Measurements from ENCODE around the gene MRPL36. TPM values are rescaled to one million over a fixed set of nuclear protein-coding genes. Genes with fewer than 3 reads are reported as not detected.

The MRPL36 gene
- total RNA-seq, 1 donor from 2014 or later = 38.0 TPM

DNA sequence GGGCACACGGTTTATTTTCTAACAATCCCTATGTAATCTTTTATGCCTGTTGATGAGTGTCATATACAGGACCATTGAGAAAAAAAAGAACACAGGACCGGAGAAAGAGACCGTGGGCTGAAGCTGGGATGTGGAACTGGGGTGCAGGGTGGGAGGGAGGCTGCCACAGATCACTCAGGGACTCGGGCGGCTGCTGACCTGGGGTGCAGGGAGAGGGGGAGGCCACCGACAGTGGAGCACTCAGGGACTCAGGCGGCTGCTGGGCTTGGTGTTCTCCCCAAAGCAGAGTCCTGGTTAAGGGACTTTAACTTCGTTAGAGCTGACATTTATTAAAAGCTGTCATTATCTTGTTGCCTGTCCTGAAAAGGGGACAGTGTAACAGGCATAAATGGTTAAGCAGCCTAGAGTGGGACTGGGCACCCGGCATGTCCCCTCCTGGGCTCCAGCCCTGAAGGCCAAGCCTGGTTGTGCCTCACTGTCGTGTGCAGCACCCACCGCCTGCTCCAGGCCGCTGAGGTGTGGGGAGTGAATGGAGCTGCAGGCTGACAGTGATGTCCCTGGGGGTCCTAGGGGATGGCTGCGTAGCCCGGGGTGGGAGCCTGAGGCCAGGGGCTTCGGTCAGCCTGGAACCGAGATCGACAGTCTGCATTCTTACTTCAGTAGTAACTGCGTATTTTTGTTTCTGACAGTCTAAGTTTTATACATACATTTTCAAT lies 15.6 kb upstream of the MRPL36 start:
- Mint-ChIP-seq H3K27ac (no peak overlapping the region), H3K4me3 (no peak overlapping the region), H3K36me3 (peaks cover 74% of the 10 kb centered on the region), H3K4me1 (no peaks in the 10 kb centered on the region), H3K27me3 (ENCODE audit: low read depth) (no peaks in the 10 kb centered on the region), H3K9me3 (peaks cover 15% of the 10 kb centered on the region)
- TF ChIP-seq, protein P1, sequence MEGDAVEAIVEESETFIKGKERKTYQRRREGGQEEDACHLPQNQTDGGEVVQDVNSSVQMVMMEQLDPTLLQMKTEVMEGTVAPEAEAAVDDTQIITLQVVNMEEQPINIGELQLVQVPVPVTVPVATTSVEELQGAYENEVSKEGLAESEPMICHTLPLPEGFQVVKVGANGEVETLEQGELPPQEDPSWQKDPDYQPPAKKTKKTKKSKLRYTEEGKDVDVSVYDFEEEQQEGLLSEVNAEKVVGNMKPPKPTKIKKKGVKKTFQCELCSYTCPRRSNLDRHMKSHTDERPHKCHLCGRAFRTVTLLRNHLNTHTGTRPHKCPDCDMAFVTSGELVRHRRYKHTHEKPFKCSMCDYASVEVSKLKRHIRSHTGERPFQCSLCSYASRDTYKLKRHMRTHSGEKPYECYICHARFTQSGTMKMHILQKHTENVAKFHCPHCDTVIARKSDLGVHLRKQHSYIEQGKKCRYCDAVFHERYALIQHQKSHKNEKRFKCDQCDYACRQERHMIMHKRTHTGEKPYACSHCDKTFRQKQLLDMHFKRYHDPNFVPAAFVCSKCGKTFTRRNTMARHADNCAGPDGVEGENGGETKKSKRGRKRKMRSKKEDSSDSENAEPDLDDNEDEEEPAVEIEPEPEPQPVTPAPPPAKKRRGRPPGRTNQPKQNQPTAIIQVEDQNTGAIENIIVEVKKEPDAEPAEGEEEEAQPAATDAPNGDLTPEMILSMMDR (IDR thresholded peaks at IDR 0.05; ENCODE audit: unreplicated experiment) = no peak
- DNase-seq (ENCODE audit: low spot score in 2 of 2, unreplicated experiment in 2 of 2) = no peak

GRCh38 chr5:1814183-1815020 lies 14.8 kb upstream of the MRPL36 start:
- H3K4me1 Mint-ChIP-seq = no peaks in the 10 kb centered on the region
- H3K4me3 Mint-ChIP-seq = no peak overlapping the region
- H3K27ac Mint-ChIP-seq = no peak overlapping the region
- H3K27me3 Mint-ChIP-seq (ENCODE audit: low read depth) = no peaks in the 10 kb centered on the region
- no peak for DNase-seq (ENCODE audit: low spot score in 2 of 2, unreplicated experiment in 2 of 2)
- TF ChIP-seq, protein P1 (IDR thresholded peaks at IDR 0.05; ENCODE audit: unreplicated experiment) = no peak
- H3K9me3 Mint-ChIP-seq = peaks cover 14% of the 10 kb centered on the region
- peaks cover 66% of the 10 kb centered on the region for H3K36me3 Mint-ChIP-seq

DNA sequence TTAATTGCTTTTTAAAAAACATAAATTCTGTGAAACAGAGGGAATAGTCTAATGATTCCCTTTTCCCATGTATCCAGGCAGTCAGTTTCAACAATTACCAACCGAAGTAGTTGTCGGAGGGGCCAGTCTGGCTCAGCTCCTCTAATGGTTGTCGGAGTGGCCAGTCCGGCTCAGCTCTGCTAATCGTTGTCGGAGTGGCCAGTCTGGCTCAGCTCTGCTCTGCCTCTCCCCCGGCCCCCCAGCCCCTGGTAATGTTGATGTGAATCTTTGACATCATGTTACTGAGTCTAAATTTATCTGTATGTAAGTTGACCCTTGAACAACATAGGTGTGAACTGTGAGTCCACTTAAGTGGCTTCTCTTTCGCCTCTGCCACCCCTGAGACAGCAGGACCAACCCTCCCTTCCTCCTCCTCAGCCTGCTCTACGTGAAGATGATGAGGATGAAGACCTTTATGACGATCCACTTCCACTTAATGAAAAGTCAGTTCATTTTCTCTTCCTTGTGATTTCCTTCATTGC lies 11.0 kb upstream of the MRPL36 start:
- Mint-ChIP-seq H3K27me3 (ENCODE audit: low read depth) (no peaks in the 10 kb centered on the region), H3K27ac (no peak overlapping the region), H3K4me3 (no peak overlapping the region), H3K4me1 (no peaks in the 10 kb centered on the region), H3K9me3 (no peaks in the 10 kb centered on the region), H3K36me3 (peaks cover 60% of the 10 kb centered on the region)
- DNase-seq (ENCODE audit: low spot score in 2 of 2, unreplicated experiment in 2 of 2) = no peak
- TF ChIP-seq, protein P1 (IDR thresholded peaks at IDR 0.05; ENCODE audit: unreplicated experiment) = no peak

DNA sequence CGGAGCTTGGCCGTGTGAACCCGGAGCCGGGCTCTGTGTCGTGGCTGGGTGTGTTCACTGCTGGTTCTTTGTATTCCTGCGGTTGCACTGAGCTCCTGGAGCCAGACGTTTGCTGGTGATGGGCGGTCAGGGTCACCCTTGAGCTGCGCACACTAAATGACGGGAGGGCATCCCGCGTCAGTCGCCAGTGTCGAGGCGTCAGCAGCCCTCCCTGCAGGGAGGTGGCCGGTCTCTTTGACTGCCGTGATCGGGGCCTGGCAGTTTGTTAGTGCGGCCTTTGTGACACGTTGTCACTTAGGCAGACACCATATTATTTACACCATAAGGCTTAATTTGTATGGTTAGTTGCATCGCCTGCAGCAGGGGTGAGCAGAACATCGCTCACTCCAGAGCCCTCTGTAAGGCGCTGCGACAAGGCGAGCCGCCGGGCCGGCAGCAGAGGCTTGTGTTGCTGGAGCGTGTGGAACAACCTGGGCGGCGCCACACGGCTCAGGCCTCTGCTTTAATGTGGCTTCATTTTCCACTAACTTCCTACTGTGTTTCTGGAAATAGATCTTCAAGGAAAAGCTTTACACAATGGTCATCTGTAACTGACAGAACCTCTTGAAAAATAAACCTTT lies 9.9 kb upstream of the MRPL36 start:
- H3K27ac Mint-ChIP-seq = no peak overlapping the region
- H3K4me1 Mint-ChIP-seq = no peaks in the 10 kb centered on the region
- TF ChIP-seq, protein P1 (IDR thresholded peaks at IDR 0.05; ENCODE audit: unreplicated experiment) = no peak
- no peak overlapping the region for H3K4me3 Mint-ChIP-seq
- H3K36me3 Mint-ChIP-seq = peaks cover 56% of the 10 kb centered on the region
- no peaks in the 10 kb centered on the region for H3K27me3 Mint-ChIP-seq (ENCODE audit: low read depth)
- no peak for DNase-seq (ENCODE audit: low spot score in 2 of 2, unreplicated experiment in 2 of 2)
- no peaks in the 10 kb centered on the region for H3K9me3 Mint-ChIP-seq

DNA sequence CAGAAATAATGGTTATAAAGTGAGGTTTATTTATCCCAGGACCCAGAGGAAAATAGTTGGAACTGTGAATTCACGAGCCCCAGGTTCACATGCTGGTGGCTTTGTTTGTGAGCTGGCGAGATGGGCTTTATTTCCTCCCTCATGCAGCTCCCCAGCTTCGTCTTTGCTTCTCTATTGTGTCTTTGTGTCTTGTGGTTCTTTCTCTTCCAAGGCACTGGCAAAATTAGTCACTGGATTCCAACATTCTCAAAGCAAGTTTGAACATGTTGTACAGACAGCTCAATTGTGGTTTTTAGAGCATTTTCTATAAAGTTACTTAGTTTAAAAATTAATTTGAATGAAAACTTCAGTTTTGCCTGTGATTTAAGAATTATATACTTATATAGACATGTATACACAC lies 8.8 kb upstream of the MRPL36 start:
- DNase-seq (ENCODE audit: low spot score in 2 of 2, unreplicated experiment in 2 of 2) = no peak
- Mint-ChIP-seq H3K9me3 (no peaks in the 10 kb centered on the region), H3K4me1 (no peaks in the 10 kb centered on the region), H3K27ac (no peak overlapping the region), H3K4me3 (no peak overlapping the region), H3K36me3 (peaks cover 60% of the 10 kb centered on the region), H3K27me3 (ENCODE audit: low read depth) (no peaks in the 10 kb centered on the region)
- TF ChIP-seq, protein P1 (IDR thresholded peaks at IDR 0.05; ENCODE audit: unreplicated experiment) = no peak

All from mesothelial cell of epicardium (in vitro differentiated cells).